ENCODE results near the gene CACNA2D1. TPM values are rescaled to one million over a fixed set of nuclear protein-coding genes. Genes with fewer than 3 reads are reported as not detected.
"Not testable (repeated sequence)": the region's sequence is repeated elsewhere in the genome, so short reads cannot be mapped to it uniquely, and the experiment has no call there.

Gene CACNA2D1
- total RNA-seq, 2 donors from 2014 or later, result not detected

- Mint-ChIP-seq H3K27ac (no peak overlapping the region), H3K4me1 (no peaks in the 10 kb centered on the region)
- DNase-seq, result no peak
These were observed 47.2 kb downstream of the CACNA2D1 start for GRCh38 chr7:82396343-82396742.

DNA sequence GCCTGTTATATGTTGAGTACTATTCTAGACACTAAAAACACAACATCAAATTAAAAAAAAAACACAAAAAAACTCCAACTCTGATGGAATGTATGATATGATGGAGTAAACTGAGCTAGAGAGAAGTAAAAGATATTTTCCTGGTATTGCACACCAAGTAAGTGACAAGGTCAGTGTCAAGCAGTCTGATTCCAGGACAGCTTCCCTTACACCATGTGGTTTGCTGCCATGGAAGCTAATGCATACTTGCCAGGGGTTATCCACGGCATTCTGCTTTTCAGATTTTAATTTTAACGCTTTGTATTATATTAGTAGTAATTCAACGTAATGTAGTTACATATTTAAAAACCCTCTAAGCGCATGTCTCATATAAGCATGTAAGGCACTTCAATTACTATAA is 48.4 kb downstream of the CACNA2D1 start:
- no peaks in the 10 kb centered on the region for H3K36me3 Mint-ChIP-seq (ENCODE audit: low read depth)
- H3K27me3 Mint-ChIP-seq, result no peaks in the 10 kb centered on the region
- H3K9me3 ChIP-seq (ENCODE audit: control insufficient read depth, low read length, poor library complexity, severe bottlenecking), result no peaks in the 10 kb centered on the region
- H3K4me1 Mint-ChIP-seq, result no peaks in the 10 kb centered on the region
- no peak overlapping the region for H3K4me3 Mint-ChIP-seq
- DNase-seq (no peak), ATAC-seq (no peak)
- H3K27ac Mint-ChIP-seq, result no peak overlapping the region

More at GRCh38 chr7:82396343-82396742, 47.2 kb downstream of the CACNA2D1 start:
- ATAC-seq, result no peak
- Mint-ChIP-seq H3K36me3 (ENCODE audit: low read depth) (no peaks in the 10 kb centered on the region), H3K27me3 (no peaks in the 10 kb centered on the region), H3K4me3 (no peak overlapping the region)
- no peaks in the 10 kb centered on the region for H3K9me3 ChIP-seq (ENCODE audit: control insufficient read depth, low read length, poor library complexity, severe bottlenecking)

- H3K9me3 ChIP-seq (ENCODE audit: control insufficient read depth, low read length, poor library complexity, severe bottlenecking), result no peaks in the 10 kb centered on the region
- DNase-seq, result no peak
- H3K4me1 Mint-ChIP-seq, result no peaks in the 10 kb centered on the region
- no peak overlapping the region for H3K4me3 Mint-ChIP-seq
- no peaks in the 10 kb centered on the region for H3K36me3 Mint-ChIP-seq (ENCODE audit: low read depth)
- no peak for ATAC-seq
- H3K27me3 Mint-ChIP-seq, result no peaks in the 10 kb centered on the region
- H3K27ac Mint-ChIP-seq, result no peak overlapping the region
These were observed 49.7 kb downstream of the CACNA2D1 start for GRCh38 chr7:82393840-82394220.

- Mint-ChIP-seq H3K36me3 (ENCODE audit: low read depth) (no peaks in the 10 kb centered on the region), H3K27ac (no peak overlapping the region), H3K4me1 (no peaks in the 10 kb centered on the region), H3K4me3 (no peak overlapping the region), H3K27me3 (no peaks in the 10 kb centered on the region)
- ATAC-seq (no peak), DNase-seq (no peak)
- no peaks in the 10 kb centered on the region for H3K9me3 ChIP-seq (ENCODE audit: control insufficient read depth, low read length, poor library complexity, severe bottlenecking)
These were observed 50.3 kb downstream of the CACNA2D1 start for GRCh38 chr7:82393076-82393839.

DNA sequence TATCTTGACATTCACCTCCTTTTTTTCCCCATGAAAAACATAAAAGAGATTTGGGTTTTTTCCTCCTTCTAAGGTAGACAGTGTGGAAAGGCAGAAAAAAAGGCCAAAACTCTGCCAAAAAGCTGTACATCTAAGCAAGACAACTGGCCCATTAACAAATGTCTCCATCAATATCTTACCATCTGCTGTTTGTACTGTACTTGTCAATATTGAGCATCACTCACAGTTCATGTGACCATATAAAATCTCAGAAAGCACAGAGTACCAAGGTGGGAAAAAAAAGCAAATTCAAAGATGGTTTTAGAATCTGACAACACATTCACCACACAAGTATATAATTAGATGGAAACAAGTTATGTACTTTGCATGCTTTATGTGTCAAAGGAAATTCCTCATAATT is 52.6 kb downstream of the CACNA2D1 start:
- no peaks in the 10 kb centered on the region for H3K27me3 Mint-ChIP-seq
- ATAC-seq (no peak), DNase-seq (no peak)
- H3K4me1 Mint-ChIP-seq, result no peaks in the 10 kb centered on the region
- no peaks in the 10 kb centered on the region for H3K36me3 Mint-ChIP-seq (ENCODE audit: low read depth)
- H3K27ac Mint-ChIP-seq, result no peak overlapping the region
- no peak overlapping the region for H3K4me3 Mint-ChIP-seq
- H3K9me3 ChIP-seq (ENCODE audit: control insufficient read depth, low read length, poor library complexity, severe bottlenecking), result no peaks in the 10 kb centered on the region

GRCh38 chr7:82389876-82390275 is 53.7 kb downstream of the CACNA2D1 start:
- Mint-ChIP-seq H3K27me3 (no peaks in the 10 kb centered on the region), H3K27ac (no peak overlapping the region), H3K4me3 (no peak overlapping the region), H3K4me1 (no peaks in the 10 kb centered on the region), H3K36me3 (ENCODE audit: low read depth) (no peaks in the 10 kb centered on the region)
- no peaks in the 10 kb centered on the region for H3K9me3 ChIP-seq (ENCODE audit: control insufficient read depth, low read length, poor library complexity, severe bottlenecking)
- no peak for ATAC-seq
- no peak for DNase-seq

- Mint-ChIP-seq H3K36me3 (ENCODE audit: low read depth) (no peaks in the 10 kb centered on the region), H3K27ac (no peak overlapping the region), H3K4me1 (no peaks in the 10 kb centered on the region), H3K27me3 (no peaks in the 10 kb centered on the region), H3K4me3 (no peak overlapping the region)
- DNase-seq (no peak), ATAC-seq (no peak)
- H3K9me3 ChIP-seq (ENCODE audit: control insufficient read depth, low read length, poor library complexity, severe bottlenecking), result no peaks in the 10 kb centered on the region
These were observed 55.4 kb downstream of the CACNA2D1 start for GRCh38 chr7:82388138-82388537.

- not testable (repeated sequence) for DNase-seq; H3K4me3 Mint-ChIP-seq; ATAC-seq; H3K36me3 Mint-ChIP-seq (ENCODE audit: low read depth); H3K9me3 ChIP-seq (ENCODE audit: control insufficient read depth, low read length, poor library complexity, severe bottlenecking); H3K4me1 Mint-ChIP-seq; H3K27ac Mint-ChIP-seq; H3K27me3 Mint-ChIP-seq
These were observed 57.0 kb downstream of the CACNA2D1 start for GRCh38 chr7:82386571-82386970.

GRCh38 chr7:82384779-82385178 is 58.8 kb downstream of the CACNA2D1 start:
- no peaks in the 10 kb centered on the region for H3K9me3 ChIP-seq (ENCODE audit: control insufficient read depth, low read length, poor library complexity, severe bottlenecking)
- no peaks in the 10 kb centered on the region for H3K4me1 Mint-ChIP-seq
- no peak overlapping the region for H3K4me3 Mint-ChIP-seq
- no peak for DNase-seq
- no peaks in the 10 kb centered on the region for H3K36me3 Mint-ChIP-seq (ENCODE audit: low read depth)
- H3K27ac Mint-ChIP-seq, result no peak overlapping the region
- H3K27me3 Mint-ChIP-seq, result no peaks in the 10 kb centered on the region
- no peak for ATAC-seq

DNA sequence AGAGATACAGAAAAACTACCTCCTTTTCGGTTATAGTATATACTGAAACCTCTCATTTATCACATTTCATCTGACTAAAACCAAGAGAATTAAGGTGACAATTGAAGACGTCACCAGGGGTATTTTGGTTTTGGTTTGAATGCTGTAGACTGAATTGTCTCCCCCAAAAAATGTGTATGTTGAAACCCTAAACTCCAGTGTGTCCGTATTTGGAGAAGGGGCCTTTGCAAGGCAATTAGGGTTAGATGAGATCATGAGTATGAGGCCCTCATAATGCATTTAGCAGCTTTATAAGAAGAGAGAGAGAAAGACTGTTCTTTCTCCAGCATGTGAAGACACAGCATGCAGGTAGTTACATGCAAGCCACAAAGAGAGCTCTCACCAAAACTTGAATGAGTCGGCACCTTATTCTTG is 59.5 kb downstream of the CACNA2D1 start:
- Mint-ChIP-seq H3K27me3 (no peaks in the 10 kb centered on the region), H3K4me3 (no peak overlapping the region), H3K27ac (no peak overlapping the region)

DNA sequence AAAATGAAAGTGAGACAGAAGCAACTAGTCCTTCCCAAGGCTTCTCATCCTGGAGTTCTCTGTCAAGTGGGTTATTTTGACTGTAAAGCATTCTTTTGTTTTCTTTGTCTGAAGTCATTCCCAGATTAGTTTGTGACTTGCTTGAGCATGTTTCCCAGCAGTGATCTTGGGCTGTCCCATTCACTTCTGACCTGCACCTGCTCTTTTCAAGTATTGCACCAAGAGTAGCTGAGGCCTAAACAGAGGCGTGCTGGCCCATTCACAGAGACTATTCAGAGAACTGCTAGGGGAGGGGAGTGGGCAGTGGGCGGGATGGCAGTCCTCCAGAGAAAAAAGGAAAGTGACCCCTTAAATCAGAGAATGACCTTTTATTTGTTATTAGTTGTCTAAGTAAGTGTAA is 61.3 kb downstream of the CACNA2D1 start:
- Mint-ChIP-seq H3K27ac (no peak overlapping the region), H3K4me1 (no peaks in the 10 kb centered on the region), H3K36me3 (ENCODE audit: low read depth) (no peaks in the 10 kb centered on the region), H3K4me3 (no peak overlapping the region), H3K27me3 (no peaks in the 10 kb centered on the region)
- no peaks in the 10 kb centered on the region for H3K9me3 ChIP-seq (ENCODE audit: control insufficient read depth, low read length, poor library complexity, severe bottlenecking)
- no peak for ATAC-seq
- DNase-seq, result no peak

More for the DNA sequence above, 59.5 kb downstream of the CACNA2D1 start:
- Mint-ChIP-seq H3K4me1 (no peaks in the 10 kb centered on the region), H3K36me3 (ENCODE audit: low read depth) (no peaks in the 10 kb centered on the region)
- ATAC-seq, result no peak
- H3K9me3 ChIP-seq (ENCODE audit: control insufficient read depth, low read length, poor library complexity, severe bottlenecking), result no peaks in the 10 kb centered on the region
- DNase-seq, result no peak

DNA sequence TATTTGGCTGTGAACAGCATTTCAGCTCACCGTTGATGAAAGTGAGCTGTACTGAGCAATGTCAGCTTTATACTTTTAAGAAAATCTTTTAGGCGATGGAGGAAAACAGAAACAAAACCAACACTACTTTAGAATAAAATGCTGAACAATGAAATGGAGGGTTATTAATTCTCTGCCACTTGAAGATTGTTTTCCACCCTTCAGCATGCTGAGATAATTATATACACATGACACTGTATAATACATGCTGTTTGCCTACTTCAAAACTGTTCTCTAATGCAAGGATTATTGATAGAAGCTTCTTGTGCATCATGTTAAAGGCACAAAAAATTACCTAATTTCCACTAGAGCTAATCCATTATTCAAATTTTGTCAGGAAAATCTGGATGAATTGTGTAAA is 66.8 kb downstream of the CACNA2D1 start:
- ATAC-seq (no peak), DNase-seq (no peak)
- Mint-ChIP-seq H3K4me3 (no peak overlapping the region), H3K4me1 (no peaks in the 10 kb centered on the region), H3K36me3 (ENCODE audit: low read depth) (no peaks in the 10 kb centered on the region), H3K27ac (no peak overlapping the region), H3K27me3 (no peaks in the 10 kb centered on the region)
- H3K9me3 ChIP-seq (ENCODE audit: control insufficient read depth, low read length, poor library complexity, severe bottlenecking), result no peaks in the 10 kb centered on the region

- Mint-ChIP-seq H3K27me3 (no peaks in the 10 kb centered on the region), H3K36me3 (ENCODE audit: low read depth) (no peaks in the 10 kb centered on the region), H3K4me3 (no peak overlapping the region), H3K27ac (no peak overlapping the region), H3K4me1 (no peaks in the 10 kb centered on the region)
- no peaks in the 10 kb centered on the region for H3K9me3 ChIP-seq (ENCODE audit: control insufficient read depth, low read length, poor library complexity, severe bottlenecking)
- DNase-seq (no peak), ATAC-seq (no peak)
These were observed 67.9 kb downstream of the CACNA2D1 start for GRCh38 chr7:82375713-82376112.

DNA sequence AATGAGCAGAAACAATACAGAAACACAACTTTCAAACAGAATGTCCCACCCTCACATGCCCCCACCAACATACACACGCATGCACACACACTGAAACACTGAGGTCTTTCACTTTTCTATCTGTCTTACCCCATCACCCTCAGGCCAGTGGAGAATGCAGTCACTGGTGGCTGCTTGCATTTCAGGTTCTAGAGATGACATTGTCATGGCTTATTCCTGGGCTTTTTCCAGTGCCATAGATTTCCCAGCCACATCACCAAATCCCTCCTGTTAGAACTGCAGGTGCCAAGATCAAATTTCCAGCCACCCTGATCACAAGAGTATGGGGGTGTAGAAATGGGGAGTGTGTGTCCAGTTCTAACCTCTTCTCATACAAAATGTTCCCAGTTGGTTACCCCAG is 68.4 kb downstream of the CACNA2D1 start:
- Mint-ChIP-seq H3K4me1 (no peaks in the 10 kb centered on the region), H3K4me3 (no peak overlapping the region), H3K36me3 (ENCODE audit: low read depth) (no peaks in the 10 kb centered on the region), H3K27me3 (no peaks in the 10 kb centered on the region), H3K27ac (no peak overlapping the region)
- DNase-seq, result no peak
- no peaks in the 10 kb centered on the region for H3K9me3 ChIP-seq (ENCODE audit: control insufficient read depth, low read length, poor library complexity, severe bottlenecking)
- ATAC-seq, result no peak
